OCI-LY3 (cell line): Measurements from ENCODE around the gene TMEM87B.

Source experiments
- H2AFZ ChIP-seq: fragments of 200-600, 300-600 bp; shearing (Covaris generic); 2 replicates; pipeline ENCODE4 v1.6.0; 2014; ENCODE audit warnings: antibody characterized with exemption, low read depth, low read length
- H3K27ac ChIP-seq: fragments of 200-600, 300-600 bp; sonication (generic); 2 replicates; pipeline ENCODE4 v1.5.1; 2014; ENCODE audit warnings: mild to moderate bottlenecking, low read length, moderate library complexity, mixed read lengths
- H3K27me3 ChIP-seq: fragments of 200-600, 300-600 bp; sonication (generic); 2 replicates; pipeline ENCODE4 v1.6.1; 2014; ENCODE audit warnings: low read depth, low read length, mixed read lengths
- H3K36me3 ChIP-seq: fragments of 200-600, 300-600 bp; sonication (generic); replicated peaks from 2 replicates; pipeline ENCODE3; 2014; ENCODE audit warnings: low read depth, low read length, mixed read lengths
- H3K4me1 ChIP-seq: fragments of 300-600, 200-600 bp; sonication (generic); 2 replicates; pipeline ENCODE4 v1.6.1; 2014; ENCODE audit warnings: low read length, mixed read lengths
- H3K4me2 ChIP-seq: fragments of 200-600, 300-600 bp; sonication (generic); 2 replicates; pipeline ENCODE4 v1.6.1; 2014; ENCODE audit warnings: low read length, mixed read lengths
- H3K4me3 ChIP-seq: fragments of 300-600, 200-600 bp; sonication (generic); 2 replicates; pipeline ENCODE4 v1.5.1; 2014; ENCODE audit warnings: antibody characterized with exemption, mild to moderate bottlenecking, low read length, moderate library complexity
- H3K79me2 ChIP-seq: fragments of 300-600, 200-600 bp; shearing (Covaris generic); 2 replicates; pipeline ENCODE4 v1.6.1; 2014; ENCODE audit warnings: mild to moderate bottlenecking, low read length, mixed read lengths
- H3K9ac ChIP-seq: fragments of 300-600, 200-600 bp; shearing (Covaris generic); 2 replicates; pipeline ENCODE4 v1.6.0; 2014; ENCODE audit warnings: mild to moderate bottlenecking, low read length, moderate library complexity
- H3K9me3 ChIP-seq: fragments of 200-600, 300-600 bp; shearing (Covaris generic); 2 replicates; pipeline ENCODE4 v1.6.1; 2014; ENCODE audit warnings: low read length, mixed read lengths; ENCODE audit not compliant: insufficient read depth
- H4K20me1 ChIP-seq: fragments of 200-600, 300-600 bp; sonication (generic); 2 replicates; pipeline ENCODE4 v1.6.1; 2016; ENCODE audit warnings: low read length, mixed read lengths; ENCODE audit not compliant: insufficient read depth
- CTCF ChIP-seq: fragments of 200-600, 300-600 bp; sonication (generic); IDR thresholded peaks from 2 replicates; pipeline ENCODE4 v1.5.1; 2014; ENCODE audit warnings: antibody characterized with exemption, low read length, low read depth
- EZH2phosphoT487 ChIP-seq: fragments of 200-600 bp; shearing (Covaris generic); IDR thresholded peaks from 2 replicates; pipeline ENCODE4 v1.6.1; 2018; ENCODE audit warnings: antibody characterized with exemption, mixed run types, low read depth

TMEM87B gene

GRCh38 chr2:112140205-112140802, 85.2 kb downstream of the TMEM87B start:
- Histone ChIP-seq H3K9me3 (no peaks in the 10 kb centered on the region), H3K4me3 (no peak overlapping the region)

GRCh38 chr2:112140899-112141625, 86.0 kb downstream of the TMEM87B start:
- no peak overlapping the region for H3K4me2 ChIP-seq
- no peaks in the 10 kb centered on the region for H3K9me3 ChIP-seq
- TF ChIP-seq CTCF (no peak), EZH2phosphoT487 (no peak)
- no peak overlapping the region for H3K9ac ChIP-seq
- H3K79me2 ChIP-seq: no peaks in the 10 kb centered on the region
- H2AFZ ChIP-seq: no peak overlapping the region
- no peaks in the 10 kb centered on the region for H3K36me3 ChIP-seq
- H3K4me1 ChIP-seq: no peaks in the 10 kb centered on the region
- no peaks in the 10 kb centered on the region for H4K20me1 ChIP-seq
- no peaks in the 10 kb centered on the region for H3K27me3 ChIP-seq
- no peak overlapping the region for H3K4me3 ChIP-seq
- H3K27ac ChIP-seq: no peak overlapping the region

More at GRCh38 chr2:112140205-112140802, 85.2 kb downstream of the TMEM87B start:
- Histone ChIP-seq H3K27ac (no peak overlapping the region), H3K36me3 (no peaks in the 10 kb centered on the region), H3K9ac (no peak overlapping the region), H3K27me3 (no peaks in the 10 kb centered on the region), H3K79me2 (no peaks in the 10 kb centered on the region), H4K20me1 (no peaks in the 10 kb centered on the region), H3K4me1 (no peaks in the 10 kb centered on the region), H2AFZ (no peak overlapping the region), H3K4me2 (no peak overlapping the region)
- TF ChIP-seq CTCF (no peak), EZH2phosphoT487 (no peak)

GRCh38 chr2:112141626-112142007, 86.5 kb downstream of the TMEM87B start:
- H4K20me1 ChIP-seq: no peaks in the 10 kb centered on the region
- no peak overlapping the region for H3K27ac ChIP-seq
- no peaks in the 10 kb centered on the region for H3K4me1 ChIP-seq
- H3K4me2 ChIP-seq: no peak overlapping the region
- no peaks in the 10 kb centered on the region for H3K36me3 ChIP-seq
- TF ChIP-seq EZH2phosphoT487: no peak
- TF ChIP-seq CTCF: no peak
- H3K4me3 ChIP-seq: no peak overlapping the region
- no peaks in the 10 kb centered on the region for H3K27me3 ChIP-seq
- no peaks in the 10 kb centered on the region for H3K79me2 ChIP-seq
- no peak overlapping the region for H3K9ac ChIP-seq
- no peaks in the 10 kb centered on the region for H3K9me3 ChIP-seq
- no peak overlapping the region for H2AFZ ChIP-seq

GRCh38 chr2:112142525-112143078, 87.5 kb downstream of the TMEM87B start:
- Histone ChIP-seq H2AFZ (no peak overlapping the region), H3K4me1 (no peaks in the 10 kb centered on the region), H3K9ac (no peak overlapping the region), H3K27ac (no peak overlapping the region), H3K4me2 (no peak overlapping the region), H4K20me1 (no peaks in the 10 kb centered on the region), H3K79me2 (no peaks in the 10 kb centered on the region), H3K9me3 (no peaks in the 10 kb centered on the region), H3K4me3 (no peak overlapping the region), H3K27me3 (no peaks in the 10 kb centered on the region), H3K36me3 (no peaks in the 10 kb centered on the region)
- TF ChIP-seq CTCF (no peak), EZH2phosphoT487 (no peak)
